NCI-H82 treated with DMSO at 0.1 percent for 48 hours (cell line): ENCODE measurements around the gene LSMEM2.
"Not testable (repeated sequence)": the region's sequence is repeated elsewhere in the genome, so short reads cannot be mapped to it uniquely, and the experiment has no call there.

Experiments
- DNase-seq: peaks from one replicate; lab custom pipeline; 2025; ENCODE audit not compliant: unreplicated experiment; lab: John Stamatoyannopoulos, UW

LSMEM2 gene

DNA sequence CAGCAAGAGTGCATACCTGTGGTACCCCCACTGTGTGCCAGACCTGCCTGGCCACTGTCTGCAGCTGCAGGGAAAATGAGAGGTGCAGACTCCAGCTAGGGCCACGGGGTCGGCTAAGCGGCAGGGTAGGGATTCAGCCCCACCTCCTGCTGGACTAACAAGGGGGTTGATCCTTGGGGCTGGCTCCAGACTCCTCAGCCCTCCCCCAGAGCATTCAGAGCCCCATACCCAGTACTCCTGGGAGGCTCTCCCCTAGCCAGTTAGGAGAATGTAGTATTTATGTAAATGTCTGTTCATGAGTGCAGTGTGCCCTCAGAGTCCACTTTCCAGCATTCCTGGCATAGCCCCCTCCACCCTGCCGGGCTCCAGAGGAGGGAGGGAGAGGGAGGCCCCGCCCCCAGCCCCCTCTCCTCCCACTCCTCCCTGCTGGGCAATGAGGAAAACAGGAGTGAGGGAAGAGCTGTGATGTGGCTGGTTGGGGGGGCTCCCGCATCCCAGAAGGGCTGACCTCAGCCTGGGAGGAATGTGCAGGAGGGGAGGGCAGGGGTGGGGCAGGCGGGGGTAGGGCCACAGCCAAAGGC, 14.4 kb upstream of the LSMEM2 start:
- DNase-seq: peak; percentile 20

DNA sequence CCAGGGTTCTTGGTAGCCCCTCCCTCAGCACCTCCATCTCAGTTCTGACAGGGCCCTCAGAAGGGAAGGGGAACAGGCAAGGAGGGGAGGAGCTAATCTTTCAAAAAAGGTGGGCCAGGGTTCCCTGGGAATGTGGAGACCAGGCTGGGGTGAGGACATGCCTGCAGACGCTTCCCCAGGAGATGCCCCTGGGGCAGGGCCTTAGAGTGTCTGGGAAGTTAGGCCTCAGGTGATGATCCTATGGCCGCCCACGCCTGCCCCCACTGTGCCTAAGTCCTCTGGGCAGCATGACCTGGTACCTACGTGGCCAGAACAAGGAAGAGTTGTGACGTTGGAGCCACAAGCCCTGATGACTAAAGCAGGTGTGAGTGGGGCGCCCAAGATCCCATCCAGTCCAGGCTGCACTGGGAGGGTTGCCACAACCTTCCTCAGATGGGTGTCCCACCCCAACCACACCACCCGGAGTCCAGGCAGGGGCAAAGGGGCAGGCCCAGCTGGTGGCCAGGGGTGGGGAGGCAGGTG, 13.9 kb upstream of the LSMEM2 start:
- no peak for DNase-seq

DNA sequence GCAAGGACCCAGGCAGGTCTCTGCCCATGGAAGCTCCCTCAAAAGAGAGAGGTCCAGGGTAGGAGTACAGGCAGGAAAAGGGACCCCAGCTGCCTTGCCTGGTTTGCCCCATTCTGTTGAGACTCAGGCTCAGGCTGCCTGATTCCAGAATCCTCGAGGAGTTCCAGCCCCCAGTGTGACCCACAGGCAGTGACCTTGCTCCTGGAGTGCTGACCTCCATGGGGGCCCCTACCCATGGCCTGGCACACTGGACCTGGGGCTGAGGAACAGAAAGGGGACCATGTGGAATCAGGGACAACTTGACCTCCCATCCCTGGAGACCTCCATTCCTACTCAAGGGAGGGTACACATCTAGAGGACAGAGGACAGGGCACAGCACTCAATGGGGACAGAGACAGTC, 13.3 kb upstream of the LSMEM2 start:
- DNase-seq: no peak

DNA sequence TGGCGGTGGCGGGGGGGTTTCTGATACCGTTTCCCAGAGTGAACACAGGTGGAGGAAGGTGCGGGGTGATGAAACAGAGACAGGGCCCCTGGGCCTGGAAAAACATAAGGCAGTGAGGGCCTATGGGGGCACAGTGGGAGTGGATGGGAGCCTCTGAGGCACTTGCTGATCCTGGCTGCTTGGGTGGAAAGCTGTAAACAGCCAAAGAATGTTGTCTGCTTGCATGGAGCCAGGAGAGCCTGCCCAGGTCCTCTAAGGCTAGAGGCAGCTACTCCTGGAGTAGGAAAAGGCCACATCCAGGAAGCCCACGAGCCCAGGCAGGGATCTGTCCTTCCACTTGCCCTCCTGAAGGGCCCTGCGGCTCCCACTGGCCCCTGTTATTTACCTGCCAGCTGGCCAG, 12.9 kb upstream of the LSMEM2 start:
- no peak for DNase-seq

DNA sequence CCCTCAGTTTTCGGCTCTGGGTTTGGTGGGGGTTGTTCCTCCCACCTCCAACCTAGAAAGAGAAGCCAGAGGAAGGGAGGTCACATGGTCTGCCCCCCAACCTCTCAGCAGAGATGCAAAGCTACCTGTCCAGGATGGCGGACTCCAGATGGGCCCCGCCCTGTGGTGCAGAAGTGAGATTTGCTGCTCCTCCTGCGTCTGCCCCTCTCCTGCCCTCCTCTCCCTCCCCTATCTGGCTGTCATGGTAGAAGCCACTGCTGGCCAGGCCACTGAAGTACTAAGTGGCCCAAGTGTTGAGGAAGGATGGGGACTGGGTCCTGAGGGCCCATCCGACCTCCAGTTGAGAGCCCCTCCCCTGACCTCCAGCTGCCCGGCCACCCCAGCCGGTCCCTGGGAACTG, 12.1 kb upstream of the LSMEM2 start:
- no peak for DNase-seq

DNA sequence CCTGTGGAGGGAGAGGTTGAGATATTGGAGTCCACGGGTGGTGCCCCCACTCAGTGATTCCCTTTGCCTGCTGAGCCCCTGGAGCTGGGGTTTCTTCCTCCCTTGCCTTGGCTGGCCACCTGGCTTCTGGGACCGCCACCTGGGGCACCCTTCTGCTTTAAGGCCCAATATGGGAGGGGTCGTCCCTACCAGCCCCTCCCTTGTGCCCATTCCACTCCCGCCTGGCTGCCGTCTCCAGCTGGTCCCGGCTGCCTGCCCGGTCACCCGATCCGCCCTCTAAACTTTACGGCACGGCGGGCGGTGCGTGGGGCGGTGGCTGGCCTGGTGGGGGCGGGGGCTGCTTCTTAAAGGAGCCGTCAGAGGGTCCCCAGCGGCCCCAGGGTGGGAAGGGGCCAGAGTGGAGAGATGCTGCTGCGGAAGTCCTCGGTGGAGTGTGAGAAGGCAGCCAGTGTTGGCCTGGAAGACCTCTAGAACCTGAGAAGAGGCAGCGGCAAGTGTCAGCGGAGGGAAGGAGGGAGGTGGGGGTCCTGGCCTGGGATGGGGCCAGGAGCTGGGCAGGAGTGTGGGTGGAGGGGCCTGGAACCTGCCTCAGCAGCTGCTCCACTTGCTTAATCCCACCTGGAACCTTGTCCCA, 11.5 kb upstream of the LSMEM2 start:
- DNase-seq: no peak

DNA sequence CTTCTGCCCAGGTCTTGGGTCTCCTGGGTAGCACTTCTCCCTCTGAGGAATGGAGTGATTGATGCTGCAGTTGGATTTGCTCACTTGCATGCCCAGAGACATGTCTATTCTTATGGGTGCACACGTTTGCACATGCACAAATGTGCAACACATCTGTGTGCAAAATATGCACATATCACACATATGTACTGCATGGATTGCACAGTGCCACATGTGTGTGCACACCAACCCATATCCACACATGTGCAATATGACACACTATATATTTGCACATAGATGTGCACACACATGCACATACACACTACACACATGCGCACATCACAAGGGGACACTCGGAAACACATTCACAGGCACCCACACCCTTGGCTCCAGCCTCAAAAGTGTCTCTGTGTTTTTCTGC, 10.6 kb upstream of the LSMEM2 start:
- DNase-seq: no peak

DNA sequence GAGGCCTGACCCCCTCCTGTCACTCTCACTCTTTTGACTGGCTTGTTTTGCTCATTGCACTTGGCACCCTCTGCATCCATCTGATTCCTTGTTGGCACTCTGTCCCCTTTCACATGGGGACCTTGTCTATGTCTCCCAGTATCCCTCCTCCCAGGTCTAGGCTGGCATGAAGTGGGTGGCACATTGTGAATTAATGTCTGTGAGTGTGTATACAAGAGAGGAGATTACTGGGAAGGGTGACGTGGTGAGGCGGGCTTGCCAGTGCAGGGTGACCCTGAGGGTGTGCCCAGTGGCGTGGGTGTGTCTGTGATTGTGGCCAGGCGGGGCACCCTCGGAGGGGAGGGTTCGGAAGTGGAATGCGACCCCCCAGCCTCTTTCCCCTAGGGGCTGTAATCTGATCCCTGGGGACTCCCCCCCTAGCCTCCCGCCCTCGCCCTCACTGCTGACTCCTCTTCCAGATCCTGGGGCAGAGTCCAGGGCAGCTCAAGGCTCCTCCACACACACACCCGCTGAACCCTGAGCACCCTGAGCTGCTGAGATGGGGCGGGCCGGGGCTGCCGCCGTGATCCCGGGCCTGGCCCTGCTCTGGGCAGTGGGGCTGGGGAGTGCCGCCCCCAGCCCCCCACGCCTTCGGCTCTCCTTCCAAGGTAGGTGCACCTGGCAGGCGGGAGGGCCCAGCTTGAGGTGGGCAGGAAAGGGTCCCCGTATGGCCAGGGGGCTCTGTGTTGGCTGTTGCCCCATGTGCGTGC, 10.0 kb upstream of the LSMEM2 start, which contains the start of gene SEMA3B:
Gene SEMA3B (plus strand): TSS at position 445 of the 749 bp plus-strand sequence. CDS start 94 bp downstream, at position 539.
- no peak for DNase-seq

DNA sequence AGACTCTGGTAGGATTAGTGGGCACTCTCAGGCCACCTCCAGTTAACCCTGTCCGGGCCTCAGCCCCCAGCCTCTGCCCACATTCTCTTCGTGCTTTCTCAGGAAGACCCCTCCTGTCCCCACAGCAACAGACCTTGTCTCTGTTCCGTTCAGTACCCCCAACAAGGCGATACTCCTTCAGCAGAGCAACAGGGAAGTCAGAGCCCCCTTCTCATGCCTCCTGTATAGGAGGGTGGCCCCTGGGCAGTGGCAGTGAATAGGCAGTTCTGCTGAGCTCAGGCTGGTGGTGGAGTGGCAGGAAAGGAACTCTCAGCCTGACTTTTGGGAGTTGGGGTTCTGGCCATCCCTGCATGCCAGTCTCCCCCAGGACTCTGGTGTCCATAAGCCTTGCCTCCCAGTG, 9.4 kb upstream of the LSMEM2 start:
- DNase-seq: no peak

DNA sequence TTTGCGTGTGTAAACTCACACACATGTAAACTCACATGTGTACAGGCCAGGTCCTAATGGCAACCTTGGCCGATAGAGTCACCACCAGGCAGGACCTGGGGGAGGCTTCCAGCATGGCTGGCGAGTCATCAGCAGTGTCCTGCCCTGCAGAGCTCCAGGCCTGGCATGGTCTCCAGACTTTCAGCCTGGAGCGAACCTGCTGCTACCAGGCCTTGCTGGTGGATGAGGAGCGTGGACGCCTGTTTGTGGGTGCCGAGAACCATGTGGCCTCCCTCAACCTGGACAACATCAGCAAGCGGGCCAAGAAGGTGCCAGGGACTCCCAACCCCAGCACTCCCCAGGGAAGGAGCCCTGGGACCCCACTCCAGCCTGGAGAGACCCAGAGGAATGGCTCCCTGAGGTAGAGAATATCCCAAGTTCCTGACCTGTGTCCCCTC, 8.9 kb upstream of the LSMEM2 start:
- DNase-seq: no peak

DNA sequence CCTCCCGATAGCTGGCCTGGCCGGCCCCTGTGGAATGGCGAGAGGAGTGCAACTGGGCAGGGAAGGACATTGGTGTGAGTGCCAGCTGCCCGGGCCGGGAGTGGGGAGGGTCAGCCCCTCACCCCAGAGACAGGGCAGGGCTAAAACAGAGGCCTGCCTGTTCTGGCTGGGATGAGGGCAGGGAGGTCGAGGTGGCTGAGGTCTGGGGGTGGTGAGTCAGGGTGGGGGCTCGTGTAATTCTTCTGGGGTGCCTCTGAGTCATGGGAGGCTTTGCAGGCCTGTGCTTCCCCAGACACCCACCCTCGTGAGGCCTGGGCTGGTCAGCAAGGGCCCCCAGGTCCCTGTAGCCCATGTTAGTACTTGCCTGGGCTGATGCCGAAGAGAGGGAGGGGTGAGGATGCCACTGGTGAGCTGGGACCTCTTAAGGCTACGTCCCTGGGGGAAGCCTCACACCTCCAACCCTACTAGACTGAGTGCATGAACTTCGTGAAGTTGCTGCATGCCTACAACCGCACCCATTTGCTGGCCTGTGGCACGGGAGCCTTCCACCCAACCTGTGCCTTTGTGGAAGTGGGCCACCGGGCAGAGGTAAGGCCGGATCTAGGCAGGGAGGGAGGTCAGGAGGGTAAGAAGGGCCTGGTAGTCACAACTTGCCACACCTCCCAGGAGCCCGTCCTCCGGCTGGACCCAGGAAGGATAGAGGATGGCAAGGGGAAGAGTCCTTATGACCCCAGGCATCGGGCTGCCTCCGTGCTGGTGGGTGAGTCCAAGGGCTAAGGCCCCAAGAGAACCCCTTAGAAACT, 8.3 kb upstream of the LSMEM2 start:
- no peak for DNase-seq

DNA sequence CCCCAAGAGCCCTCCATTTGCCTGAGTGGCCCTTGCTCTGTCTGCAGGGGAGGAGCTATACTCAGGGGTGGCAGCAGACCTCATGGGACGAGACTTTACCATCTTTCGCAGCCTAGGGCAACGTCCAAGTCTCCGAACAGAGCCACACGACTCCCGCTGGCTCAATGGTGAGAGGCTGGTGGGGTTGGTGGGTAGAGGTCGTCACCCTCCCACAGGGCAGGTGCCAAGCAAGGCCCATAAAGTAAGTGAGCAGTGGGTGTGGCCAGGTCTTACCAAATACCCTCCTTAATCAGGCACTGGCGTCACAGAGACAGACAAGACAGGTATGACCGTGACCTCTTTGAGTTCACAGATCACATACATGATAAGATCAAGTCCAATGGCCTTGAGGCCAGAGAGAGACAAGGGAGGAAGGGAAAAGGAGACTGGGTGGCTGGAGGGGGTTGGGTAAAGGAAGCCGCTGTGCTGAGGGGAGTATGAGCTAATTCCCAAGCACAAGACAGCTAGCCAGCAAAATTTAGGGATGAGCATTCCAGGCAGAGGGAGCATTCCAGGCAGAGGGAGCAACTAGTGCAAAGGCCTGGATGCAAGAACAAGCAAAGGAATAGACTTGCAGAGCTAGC, 7.5 kb upstream of the LSMEM2 start:
- no peak for DNase-seq

DNA sequence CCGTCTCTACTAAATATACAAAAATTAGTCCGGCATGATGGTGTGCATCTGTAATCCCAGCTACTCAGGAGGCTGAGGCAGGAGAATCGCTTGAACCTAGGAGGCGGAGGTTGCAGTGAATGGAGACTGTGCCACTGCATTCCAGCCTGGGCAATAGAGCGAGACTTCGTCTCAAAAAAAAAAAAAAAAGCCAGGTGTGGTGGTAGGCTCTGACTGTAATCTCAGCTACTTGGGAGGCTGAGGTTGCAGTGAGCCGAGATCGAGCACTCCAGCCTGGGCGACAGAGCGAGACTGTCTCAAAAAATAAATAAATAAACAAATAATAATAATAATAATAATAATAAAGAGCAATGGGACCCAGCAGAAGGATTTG, 6.4 kb upstream of the LSMEM2 start:
- DNase-seq: not testable (repeated sequence)

DNA sequence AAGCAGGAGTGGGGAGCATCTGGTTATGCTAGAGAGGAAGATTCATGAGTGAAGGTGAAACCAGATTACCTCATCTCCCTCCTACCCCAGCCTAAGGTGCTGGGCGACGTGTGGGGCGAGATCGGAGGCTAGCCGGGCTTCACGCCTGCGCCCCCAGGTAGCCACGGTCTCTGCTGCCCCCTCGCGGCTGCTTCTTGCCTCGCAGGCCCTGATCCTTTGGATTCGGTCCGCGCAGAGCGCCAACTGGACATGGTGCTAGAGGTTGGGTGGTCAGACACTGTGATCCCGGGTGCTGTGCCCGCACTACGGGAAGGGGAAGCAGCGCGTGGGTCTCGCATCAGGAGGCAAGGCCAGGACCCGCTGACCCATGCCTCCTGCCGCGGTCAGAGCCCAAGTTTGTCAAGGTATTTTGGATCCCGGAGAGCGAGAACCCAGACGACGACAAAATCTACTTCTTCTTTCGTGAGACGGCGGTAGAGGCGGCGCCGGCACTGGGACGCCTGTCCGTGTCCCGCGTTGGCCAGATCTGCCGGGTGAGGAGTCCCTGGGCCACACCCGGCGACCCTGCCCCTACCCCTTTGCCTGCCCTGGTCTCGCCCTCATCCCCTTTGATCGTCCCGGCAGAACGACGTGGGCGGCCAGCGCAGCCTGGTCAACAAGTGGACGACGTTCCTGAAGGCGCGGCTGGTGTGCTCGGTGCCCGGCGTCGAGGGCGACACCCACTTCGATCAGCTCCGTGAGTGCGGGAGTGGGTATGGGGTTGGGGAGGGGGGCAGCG, 5.8 kb upstream of the LSMEM2 start:
- DNase-seq: peak; percentile 35

DNA sequence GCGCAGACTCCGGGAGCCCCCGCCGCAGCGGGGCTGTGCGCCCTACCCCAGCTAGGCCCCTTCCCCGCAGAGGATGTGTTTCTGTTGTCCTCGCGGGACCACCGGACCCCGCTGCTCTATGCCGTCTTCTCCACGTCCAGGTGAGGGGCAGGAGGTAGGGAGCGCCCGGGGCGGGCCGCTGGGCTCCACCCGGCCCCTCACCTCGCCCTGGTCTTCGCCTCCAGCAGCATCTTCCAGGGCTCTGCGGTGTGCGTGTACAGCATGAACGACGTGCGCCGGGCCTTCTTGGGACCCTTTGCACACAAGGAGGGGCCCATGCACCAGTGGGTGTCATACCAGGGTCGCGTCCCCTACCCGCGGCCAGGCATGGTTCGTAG, 5.2 kb upstream of the LSMEM2 start:
- DNase-seq: no peak

DNA sequence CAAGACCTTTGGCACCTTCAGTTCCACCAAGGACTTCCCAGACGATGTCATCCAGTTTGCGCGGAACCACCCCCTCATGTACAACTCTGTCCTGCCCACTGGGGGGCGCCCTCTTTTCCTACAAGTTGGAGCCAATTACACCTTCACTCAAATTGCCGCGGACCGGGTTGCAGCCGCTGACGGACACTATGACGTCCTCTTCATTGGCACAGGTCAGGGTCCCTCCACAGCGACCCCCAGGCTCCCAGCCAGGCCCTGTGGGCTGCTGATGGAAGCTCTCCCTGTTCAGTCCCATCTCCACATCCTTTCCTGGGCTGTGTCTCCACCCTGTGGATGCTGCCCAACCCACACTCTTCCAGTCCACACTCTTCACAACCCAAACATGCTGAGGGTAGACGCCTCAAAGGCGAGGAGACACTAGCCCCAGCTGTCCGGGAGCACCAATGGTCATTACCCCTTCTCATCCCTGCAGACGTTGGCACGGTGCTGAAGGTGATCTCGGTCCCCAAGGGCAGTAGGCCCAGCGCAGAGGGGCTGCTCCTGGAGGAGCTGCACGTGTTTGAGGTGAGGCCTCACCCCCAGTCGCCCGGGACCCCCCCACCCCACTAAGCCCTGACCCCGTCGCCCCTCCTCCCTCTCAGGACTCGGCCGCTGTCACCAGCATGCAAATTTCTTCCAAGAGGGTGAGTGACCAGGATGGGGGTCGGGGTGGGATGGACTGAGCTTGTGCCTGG, 4.3 kb upstream of the LSMEM2 start:
- peak; percentile 43 for DNase-seq

DNA sequence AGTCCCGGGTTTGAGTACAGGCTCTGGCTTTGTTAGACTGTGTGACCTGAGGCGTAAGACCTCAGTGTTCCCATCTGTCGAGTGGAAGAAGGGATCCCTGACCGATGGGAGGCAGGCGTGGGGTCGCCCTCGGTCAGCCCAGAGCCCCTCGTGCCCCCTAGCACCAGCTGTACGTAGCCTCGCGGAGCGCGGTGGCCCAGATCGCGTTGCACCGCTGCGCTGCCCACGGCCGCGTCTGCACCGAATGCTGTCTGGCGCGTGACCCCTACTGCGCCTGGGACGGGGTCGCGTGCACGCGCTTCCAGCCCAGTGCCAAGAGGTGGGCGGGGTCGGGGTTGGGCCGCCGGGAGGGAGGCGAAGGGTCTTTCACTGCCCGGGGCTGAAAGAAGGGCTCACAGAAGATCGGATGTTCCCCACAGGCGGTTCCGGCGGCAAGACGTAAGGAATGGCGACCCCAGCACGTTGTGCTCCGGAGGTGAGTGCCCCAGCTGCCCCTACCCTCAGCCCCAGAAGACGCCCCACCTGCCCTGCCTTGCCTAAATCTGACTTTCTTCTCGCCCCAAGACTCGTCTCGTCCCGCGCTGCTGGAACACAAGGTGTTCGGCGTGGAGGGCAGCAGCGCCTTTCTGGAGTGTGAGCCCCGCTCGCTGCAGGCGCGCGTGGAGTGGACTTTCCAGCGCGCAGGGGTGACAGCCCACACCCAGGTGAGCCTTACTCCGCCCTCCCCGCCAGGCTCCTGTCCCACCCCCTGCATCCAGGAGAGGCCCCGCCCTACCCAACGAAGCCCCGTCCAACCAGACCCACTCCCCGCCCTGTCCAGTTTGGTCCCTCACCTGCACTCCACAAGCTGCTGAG, 3.5 kb upstream of the LSMEM2 start:
- no peak for DNase-seq

DNA sequence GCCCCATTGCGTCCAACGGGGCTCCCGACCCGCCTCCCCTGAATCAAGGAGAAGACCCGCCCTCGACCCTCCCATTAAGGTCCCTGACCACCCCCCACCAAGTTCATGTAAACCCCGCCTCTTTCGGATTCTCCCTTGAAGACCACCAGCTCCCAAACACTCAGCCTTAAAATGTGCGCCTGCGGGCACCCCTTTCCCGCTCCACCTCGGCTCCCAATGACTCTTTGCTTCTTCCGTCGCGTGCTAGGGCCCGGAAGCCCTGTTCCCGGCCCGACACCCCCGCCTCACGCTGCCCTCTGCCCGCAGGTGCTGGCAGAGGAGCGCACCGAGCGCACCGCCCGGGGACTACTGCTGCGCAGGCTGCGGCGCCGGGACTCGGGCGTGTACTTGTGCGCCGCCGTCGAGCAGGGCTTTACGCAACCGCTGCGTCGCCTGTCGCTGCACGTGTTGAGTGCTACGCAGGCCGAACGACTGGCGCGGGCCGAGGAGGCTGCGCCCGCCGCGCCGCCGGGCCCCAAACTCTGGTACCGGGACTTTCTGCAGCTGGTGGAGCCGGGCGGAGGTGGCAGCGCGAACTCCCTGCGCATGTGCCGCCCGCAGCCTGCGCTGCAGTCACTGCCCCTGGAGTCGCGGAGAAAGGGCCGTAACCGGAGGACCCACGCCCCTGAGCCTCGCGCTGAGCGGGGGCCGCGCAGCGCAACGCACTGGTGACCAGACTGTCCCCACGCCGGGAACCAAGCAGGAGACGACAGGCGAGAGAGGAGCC, 2.7 kb upstream of the LSMEM2 start:
- no peak for DNase-seq
